Brain pericyte (primary cell): ENCODE measurements around the gene ZNF648.
"Not testable (repeated sequence)": the region's sequence is repeated elsewhere in the genome, so short reads cannot be mapped to it uniquely, and the experiment has no call there.

ENCODE experiments used
- DNase-seq: peaks from one replicate; pipeline ENCODE4 v3.0.0-alpha.2; 2012; ENCODE audit warnings: low read depth, low spot score

ZNF648 gene

DNA sequence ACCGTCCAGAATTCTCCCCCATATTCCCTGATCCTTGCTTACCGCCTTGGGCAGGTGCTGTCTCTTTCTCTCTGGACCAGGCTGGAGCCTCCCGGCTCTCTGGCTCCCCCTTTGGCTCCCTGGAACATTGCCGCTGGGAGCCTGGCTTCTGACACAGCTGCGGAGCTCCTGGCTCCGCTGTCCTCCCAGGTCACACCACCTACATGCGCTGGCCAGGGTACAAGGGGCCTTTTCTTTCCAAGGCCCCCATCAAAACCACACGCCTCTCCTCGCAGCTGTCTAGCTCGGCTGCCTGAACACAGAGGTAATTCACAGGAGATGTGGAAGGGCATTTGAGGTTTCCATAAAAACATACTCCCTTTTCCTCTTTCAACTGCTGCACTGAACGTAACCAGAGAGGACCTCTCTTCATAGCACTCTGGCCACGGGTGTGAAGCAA, 7.5 kb upstream of the ZNF648 start:
- no peak for DNase-seq

DNA sequence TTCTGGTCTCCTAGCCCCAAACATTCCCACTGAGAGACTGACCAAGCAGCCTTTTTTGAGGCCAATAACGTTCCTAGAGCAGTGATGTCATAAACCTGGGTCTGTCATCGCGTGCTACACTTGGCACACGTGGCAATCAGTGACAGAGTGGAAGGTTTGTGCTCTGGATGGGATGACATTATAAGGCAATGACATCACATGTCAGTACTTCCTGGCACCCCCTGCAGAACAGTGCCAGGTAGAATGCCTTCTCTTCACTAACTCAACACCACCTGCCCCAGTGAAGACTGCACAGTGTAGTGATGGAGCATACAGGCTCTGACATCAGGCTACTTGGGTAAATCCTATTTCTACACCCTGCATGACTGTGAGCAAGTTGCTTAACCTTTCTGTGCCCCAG, 5.4 kb upstream of the ZNF648 start:
- no peak for DNase-seq

DNA sequence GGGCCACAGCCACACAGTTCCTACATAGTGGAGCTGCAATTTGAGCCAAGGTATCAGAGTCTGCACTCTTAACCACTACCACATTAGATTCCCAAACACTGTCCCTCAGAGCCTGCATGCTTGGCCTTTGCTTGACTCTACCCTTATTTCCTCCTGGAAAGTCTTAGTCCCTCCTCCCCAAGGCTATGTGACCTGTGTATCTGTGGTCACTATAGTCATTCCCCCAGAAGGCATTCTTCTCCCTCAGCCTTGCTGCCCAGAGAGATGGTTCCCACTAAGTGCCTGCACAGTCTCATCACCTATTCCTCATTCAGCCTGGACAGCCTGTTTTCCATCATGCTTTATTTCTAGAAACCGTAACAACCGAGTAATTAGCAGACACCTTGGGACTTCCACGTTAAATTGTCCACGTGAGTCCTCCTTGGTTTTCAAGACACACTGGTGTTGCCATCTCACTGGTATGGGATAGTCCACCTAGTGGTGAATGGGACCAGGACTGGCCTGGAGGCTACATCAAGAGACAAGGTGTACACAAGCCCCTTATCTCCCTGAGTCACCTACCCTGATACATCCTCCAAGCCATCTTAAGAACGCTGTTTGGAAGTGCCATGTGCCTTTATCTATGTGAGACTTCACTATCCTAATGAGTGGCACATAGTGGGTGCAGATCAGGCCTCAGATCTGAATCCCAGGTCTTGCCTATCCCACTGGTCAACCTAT, 3.8 kb upstream of the ZNF648 start:
- DNase-seq = no peak

DNA sequence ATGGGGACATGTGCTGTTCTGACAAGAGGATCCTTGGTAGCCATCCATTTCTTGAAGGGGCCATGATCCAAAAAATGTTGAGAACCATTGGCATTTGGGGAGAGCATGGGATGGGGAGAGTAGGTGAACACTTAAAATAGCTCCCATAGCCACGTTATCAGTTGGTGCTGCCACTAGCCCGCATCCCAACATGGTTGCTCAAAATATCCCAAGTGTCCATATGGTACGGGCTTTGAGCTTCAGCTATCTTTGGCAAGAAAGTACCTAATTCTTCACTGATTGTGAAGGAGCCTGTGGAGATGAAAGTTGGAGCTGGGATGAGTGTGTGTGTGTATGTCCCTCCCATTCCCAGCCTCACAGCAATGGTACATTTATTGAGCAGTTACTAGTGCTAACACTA, 3.1 kb upstream of the ZNF648 start:
- no peak for DNase-seq

- no peak for DNase-seq
These were observed 711 bp upstream of the ZNF648 start for GRCh38 chr1:182062223-182062622.

GRCh38 chr1:182060877-182061276, 635 bp downstream of the ZNF648 start:
- DNase-seq = no peak

DNA sequence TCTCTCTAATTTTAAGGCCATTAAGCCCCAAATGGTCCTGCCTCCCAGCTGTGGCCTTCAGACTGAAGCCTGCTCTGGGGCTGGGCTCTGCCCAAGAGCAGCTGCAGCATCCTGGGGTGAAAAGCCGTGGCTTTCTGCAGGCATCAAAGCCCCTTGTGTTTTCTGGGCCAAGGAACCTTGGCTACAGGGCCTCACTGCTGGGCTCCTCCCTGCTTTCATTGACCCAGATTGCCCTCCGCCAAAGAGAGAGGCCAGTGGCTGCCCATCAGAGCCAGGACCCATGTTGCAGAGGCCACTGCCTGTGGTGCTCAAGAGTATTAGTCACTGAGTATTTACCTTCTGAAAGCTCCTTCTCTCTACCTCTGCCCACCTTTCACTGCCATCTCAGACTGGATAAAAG, 1.6 kb downstream of the ZNF648 start:
- no peak for DNase-seq

DNA sequence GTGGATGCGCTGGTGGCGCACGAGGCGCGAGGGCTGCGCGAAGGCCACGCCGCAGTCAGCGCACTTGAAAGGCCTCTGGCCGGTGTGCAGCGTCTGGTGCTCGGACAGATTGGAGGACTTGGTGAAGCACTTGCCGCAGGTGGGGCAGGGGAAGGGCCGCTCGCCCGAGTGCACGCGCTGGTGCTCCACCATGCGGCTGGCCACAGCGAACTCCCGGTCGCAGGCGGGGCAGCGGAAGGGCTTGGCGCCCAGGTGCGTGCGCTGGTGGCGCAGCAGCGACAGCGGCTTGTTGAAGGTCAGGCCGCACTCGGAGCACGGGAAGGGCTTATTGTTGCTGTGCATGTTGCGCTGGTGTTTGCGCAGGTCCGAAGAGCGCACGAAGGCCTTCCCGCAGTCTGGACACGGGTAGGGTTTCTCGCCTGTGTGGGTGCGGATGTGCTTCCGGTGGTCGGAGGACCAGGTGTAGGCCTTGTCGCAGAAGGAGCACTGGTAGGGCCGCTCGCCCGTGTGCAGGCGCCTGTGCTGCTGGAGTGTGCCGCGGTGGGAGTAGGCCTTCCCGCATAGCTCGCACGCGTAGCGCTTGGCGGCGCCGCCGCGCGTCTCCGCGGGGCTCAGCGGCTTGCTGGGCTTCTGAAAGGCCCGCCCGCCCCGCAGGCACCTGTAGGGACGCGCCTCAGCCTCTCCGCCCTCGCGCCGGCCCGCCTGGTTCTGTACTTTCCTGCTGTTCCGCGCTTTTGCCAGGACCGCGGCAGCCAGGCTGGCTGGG, 4.7 kb downstream of the ZNF648 start:
- DNase-seq = no peak

DNA sequence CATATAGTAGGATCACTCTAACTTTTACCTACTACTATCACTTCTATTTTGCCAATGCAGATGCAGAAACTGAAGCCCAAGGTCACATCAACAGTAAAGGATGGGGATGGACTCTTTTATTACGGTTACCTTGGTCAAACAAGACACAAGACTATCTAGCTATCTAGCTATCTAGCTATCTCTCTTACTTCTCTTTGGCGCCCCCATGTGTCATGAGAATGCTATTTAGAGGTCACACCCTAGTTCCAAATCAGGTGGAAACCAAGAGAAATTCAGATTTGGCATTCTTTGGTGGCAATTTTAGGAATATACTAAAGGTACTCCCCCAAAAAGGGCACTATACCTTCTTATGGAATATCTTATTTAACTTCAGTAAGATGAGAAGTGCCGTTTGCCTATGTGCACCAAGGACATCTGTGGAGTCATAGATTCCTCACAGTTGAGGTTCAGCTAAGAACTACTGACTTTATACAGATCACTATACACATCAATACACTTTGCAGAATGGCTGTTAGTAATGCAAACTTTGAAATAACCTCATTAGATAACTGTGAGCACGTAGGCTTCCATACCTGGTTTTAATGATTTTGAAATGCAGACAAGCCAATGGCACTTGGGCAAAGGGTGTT, 6.7 kb downstream of the ZNF648 start:
- no peak for DNase-seq

- no peak for DNase-seq
These were observed 9.2 kb downstream of the ZNF648 start for GRCh38 chr1:182052355-182052754.

- DNase-seq = no peak
These were observed 9.6 kb downstream of the ZNF648 start for GRCh38 chr1:182051938-182052337.

GRCh38 chr1:182050481-182051448, 10.7 kb downstream of the ZNF648 start:
- DNase-seq = no peak

DNA sequence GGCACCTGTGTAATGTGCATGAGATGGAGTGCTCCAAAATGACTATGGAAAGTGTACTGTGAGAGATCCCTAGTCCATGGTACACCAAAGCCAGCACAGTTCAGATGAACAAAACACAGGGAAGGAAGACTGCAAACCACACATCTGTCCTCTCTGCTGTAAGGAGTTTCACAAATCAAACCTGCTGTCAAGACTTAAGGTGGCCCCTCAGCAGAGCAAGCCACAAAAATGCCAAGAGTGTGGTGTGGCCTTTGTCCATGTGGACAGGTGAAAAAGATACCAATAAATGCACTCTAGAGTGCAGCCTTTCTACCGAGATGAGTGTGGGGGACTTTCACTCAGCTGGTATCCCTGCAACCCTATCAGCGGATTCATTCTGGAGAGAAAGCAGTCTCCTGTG, 12.9 kb downstream of the ZNF648 start:
- no peak for DNase-seq

- DNase-seq = no peak
These were observed 14.7 kb downstream of the ZNF648 start for GRCh38 chr1:182046763-182047162.

GRCh38 chr1:182045481-182045880, 16.0 kb downstream of the ZNF648 start:
- not testable (repeated sequence) for DNase-seq

- DNase-seq = no peak
These were observed 19.9 kb downstream of the ZNF648 start for GRCh38 chr1:182041615-182042014.

DNA sequence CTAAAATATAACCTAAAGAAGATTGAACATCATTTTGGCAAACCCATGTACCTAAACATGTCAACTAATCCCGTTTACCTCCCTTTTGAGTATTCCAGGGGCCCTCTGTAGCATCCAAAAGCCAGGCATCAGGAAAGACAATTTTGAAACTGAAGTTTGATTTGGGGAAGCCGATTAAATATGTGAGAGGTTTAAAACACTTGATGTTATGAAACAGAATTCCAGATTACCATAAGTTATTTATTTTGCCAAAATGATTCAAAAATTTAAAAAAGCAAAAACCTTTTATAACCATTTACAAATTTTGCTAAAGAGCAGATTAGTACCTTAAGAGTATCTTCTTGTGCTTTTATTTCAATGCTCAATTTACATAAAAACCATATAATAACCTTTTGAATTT, 23.3 kb downstream of the ZNF648 start:
- DNase-seq = no peak

DNA sequence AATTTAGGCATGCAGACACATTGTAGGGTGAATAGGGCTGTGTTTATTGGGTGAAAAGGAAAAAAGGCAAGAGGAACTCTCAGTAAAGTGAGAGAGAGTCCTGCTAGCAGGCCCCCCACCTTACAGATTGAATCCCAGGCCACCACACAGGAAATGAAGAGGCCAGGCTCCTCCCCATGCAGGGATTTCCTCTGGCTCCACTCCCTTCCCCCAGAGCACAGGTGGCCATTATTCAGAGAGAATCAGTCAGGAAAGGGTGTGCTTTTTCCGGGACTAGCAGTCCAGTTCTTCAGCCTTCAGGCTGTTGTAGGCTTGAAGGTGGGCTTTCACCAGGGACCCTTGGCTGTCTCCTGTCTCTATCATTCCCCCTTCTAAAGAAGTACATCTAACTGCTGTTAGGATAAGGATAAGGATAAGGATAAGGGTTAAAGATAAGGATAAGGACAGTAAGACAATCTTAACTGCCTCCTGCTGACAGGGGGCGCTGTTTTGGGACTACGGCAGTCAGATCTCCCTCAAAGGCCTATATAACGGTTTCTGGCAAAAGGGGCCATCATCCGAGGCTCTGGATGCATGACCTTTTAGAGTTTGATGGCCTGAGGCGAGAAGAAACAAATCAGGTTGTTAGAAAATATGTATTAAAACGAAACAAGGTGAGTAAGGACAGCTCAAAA, 26.3 kb downstream of the ZNF648 start:
- no peak for DNase-seq

DNA sequence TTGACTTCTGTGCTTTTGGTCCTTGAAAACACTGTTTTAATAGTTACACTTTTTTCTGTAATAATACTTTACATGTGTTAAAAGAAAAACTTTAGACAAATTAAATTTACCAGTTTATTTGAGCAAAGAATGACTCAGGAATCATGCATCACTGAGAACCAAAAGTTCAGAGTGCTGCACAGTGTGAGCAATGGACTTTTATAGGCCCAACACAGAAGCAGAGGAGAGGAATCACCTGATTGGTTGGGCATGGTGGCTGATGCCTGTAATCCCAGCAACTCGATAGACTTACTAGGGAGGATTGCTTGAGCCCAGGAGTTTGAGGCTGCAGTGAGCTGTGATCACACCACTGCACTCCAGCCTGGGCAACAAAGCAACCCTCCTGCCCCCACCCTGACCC, 29.3 kb downstream of the ZNF648 start:
- no peak for DNase-seq

GRCh38 chr1:182029379-182030331, 31.9 kb downstream of the ZNF648 start:
- DNase-seq = no peak
